VCaP (cell line): Measurements from ENCODE around the gene CHAMP1.
A peak's percentile ranks its signal among the peaks of the same experiment; 100 is the strongest.

Experiments
- H3K27ac ChIP-seq: fragments of 450-650 bp; 2 replicates; pipeline ENCODE4 v1.5.1; 2017
- TF ChIP-seq, protein P1 (sequence below): fragments of 450-650 bp; conservative IDR thresholded peaks from 2 replicates; pipeline ENCODE4 v1.5.1; 2017; ENCODE audit warnings: mild to moderate bottlenecking, moderate library complexity

Gene CHAMP1

DNA sequence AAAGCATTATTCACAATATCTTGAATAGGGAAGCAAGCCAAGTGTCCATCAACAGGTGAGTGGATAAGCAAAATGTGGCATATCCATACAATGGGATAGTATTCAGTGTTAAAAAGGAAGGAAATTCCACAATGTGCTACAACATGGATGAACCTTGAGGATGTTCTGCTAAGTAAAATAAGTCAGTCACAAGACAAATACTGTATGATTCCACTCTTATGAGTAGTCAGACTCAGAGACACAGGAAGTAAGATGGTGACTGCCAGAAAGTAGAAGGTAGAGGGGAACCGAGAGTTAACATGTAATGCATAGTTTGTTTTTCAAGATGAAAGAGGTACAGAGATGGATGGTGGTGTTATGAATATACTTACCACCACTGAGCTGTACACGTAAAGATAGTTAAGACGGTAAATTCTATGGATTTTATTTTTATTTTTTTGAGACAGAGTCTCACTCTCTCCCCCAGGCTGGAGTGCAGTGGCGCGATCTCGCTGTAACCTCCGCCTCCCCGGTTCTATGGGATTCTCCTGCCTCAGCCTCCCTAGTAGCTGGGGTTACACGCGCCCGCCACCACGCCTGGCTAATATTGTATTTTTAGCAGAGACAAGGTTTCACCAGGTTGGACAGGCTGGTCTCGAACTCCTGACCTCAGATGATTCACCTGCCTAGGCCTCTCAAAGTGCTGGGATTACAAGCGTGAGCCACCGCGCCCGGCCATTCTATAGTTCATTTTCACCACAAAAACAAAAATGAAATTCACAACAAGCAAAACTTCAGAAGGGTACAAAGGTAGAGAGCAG lies 1.0 kb upstream of the CHAMP1 start:
- peak overlapping the region; percentile 72 for H3K27ac ChIP-seq
- TF ChIP-seq, protein P1, sequence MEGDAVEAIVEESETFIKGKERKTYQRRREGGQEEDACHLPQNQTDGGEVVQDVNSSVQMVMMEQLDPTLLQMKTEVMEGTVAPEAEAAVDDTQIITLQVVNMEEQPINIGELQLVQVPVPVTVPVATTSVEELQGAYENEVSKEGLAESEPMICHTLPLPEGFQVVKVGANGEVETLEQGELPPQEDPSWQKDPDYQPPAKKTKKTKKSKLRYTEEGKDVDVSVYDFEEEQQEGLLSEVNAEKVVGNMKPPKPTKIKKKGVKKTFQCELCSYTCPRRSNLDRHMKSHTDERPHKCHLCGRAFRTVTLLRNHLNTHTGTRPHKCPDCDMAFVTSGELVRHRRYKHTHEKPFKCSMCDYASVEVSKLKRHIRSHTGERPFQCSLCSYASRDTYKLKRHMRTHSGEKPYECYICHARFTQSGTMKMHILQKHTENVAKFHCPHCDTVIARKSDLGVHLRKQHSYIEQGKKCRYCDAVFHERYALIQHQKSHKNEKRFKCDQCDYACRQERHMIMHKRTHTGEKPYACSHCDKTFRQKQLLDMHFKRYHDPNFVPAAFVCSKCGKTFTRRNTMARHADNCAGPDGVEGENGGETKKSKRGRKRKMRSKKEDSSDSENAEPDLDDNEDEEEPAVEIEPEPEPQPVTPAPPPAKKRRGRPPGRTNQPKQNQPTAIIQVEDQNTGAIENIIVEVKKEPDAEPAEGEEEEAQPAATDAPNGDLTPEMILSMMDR = no peak

DNA sequence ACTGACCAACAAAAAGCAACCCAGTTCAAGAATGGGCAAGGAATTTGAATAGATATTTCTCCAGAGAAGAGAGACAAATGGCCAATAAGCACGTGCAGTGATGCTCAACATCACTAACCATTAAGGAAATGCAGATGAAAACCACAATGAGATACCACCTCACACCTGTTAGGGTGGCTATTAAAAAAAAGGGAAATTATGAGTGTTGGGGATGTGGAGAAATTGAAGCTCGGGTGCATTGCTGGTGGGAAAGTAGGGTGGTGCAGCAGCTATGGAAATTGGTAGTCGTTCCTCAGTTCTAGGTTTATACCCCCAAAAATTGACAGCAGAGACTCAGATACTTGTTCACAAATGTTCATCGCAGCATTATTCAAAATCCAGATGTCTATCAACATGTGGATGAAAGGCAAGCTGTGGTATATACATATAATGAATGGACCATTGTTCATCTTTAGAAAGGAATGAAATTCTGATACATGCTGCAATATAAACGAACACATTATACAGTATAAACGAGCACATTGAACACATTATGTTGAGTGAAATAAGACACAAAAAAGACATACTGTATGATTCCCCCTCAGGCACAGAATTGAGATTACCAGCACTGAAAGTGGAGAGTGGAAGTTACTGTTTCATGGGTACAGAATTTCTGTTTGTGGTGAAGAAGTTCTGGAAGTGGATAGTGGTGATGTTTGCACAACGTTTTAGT lies 927 bp downstream of the CHAMP1 start:
- TF ChIP-seq, protein P1 = no peak
- H3K27ac ChIP-seq = peak overlapping the region; percentile 72

DNA sequence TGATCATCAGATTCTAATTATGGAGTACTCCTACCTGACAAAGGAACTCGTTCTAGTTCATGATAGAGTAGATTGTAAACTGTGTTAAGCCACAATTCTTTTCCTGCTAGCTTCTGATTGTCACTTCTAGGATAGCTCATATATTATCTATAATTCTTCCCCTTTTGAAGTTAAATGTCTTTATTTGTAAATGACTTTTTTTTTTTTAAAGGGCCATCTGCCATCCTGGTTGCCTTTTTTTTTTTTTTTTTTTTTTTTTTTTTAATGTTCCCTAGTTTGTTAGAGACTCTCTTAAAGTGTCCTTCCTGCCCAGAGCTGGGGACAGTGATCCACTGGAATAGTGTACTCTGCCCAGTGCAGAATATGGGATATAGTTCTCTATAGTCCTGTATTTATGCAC lies 4.3 kb downstream of the CHAMP1 start:
- TF ChIP-seq, protein P1 = no peak
- H3K27ac ChIP-seq = no peak overlapping the region

DNA sequence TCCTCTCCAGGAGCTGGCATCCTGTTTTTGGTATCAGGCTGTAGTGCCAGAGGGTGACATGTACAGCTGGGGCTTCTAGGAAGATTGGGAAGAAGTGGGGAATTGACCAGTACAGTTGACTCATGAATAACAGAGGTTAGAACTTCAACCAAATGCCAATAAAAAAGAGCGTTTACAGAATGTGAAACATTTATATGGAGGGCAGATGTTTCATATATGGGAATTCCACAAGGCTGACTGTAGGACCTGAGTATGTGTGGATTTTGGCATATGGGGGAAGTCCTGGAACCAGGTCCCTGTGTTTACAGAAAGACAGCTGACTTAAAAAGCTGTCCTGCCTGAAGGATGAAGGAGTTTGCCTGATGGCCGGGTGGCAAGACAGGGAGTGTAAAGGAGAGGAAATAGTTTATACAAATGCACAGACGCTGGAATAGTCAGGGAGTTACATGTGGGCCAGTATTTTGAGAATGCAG lies 5.2 kb downstream of the CHAMP1 start:
- no peak overlapping the region for H3K27ac ChIP-seq

DNA sequence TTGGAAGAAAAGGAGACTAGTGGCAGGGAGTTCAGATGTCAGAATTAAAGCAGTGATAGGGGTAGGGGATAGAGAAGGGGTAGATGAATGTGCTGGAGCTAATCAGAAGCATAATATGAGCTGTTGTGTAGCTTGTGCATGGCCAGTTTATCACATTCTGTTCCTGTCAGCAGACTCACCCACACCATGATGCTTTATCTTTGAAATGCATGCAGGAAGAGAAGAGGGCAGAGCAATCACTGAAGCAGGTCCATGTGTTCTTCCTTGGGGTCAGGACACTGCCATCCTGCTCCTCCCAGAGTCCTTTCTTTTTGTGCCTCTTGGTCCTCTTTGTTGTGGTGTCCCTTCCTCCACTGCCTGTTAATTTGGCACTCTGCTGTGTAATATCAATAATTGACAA lies 5.8 kb downstream of the CHAMP1 start:
- H3K27ac ChIP-seq = no peak overlapping the region
- TF ChIP-seq, protein P1 = no peak

More for the DNA sequence above, 5.2 kb downstream of the CHAMP1 start:
- TF ChIP-seq, protein P1 = no peak

DNA sequence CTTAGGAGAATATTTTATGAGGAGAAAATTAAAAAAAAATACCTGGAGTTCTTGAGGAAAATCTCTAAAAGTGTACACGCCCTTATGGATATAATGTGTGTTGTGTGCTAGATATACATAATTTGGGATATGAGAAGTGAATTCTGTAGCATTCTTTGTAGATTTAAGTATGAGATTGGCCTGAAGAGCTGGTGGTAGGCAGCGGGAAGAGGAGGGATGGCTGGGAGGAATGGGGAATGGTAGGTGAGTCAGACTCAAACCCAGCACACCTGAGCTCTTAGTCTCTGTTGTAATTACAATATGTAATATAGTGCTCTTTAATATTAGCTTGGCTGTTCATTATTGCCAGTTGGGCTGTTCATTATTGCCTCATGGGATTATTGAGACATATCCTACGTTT lies 7.0 kb downstream of the CHAMP1 start:
- H3K27ac ChIP-seq = no peak overlapping the region
- TF ChIP-seq, protein P1 = no peak

DNA sequence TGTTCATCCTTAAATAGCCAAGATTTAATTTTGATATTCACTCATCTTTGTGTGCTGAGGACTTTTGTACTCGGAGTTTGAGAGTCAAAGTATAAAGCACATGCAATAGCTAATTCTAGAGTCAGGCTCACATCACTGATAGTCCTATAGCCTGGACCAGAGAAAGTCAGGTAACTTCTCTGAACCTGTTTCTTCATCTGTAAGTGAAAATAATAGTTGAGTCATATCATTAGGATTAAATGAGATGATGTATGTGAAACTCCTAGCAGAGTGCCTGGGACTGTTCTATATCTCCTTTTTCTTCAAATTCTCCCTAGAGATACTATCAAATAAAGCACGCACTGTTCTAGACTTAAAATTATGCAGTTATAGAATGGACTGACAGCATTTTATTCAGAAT lies 9.0 kb downstream of the CHAMP1 start:
- H3K27ac ChIP-seq = no peak overlapping the region
- TF ChIP-seq, protein P1 = no peak
